Measurements from ENCODE around the gene LPAR3. TPM values are rescaled to one million over a fixed set of nuclear protein-coding genes. Genes with fewer than 3 reads are reported as not detected.

LPAR3 gene
- total and polyA plus RNA-seq, 2 experiments from 2014 or later = 10.4 to 36.9 TPM

GRCh38 chr1:84919461-84919970 is 26.5 kb upstream of the LPAR3 start:
- DNase-seq (ENCODE audit: low spot score) (no peak), ATAC-seq (no peak)
- H3K27me3 Mint-ChIP-seq (ENCODE audit: insufficient read depth, low read depth, poor library complexity) = no peaks in the 10 kb centered on the region
- Histone ChIP-seq H3K79me2 (replicated peaks; ENCODE audit: insufficient read depth) (no peaks in the 10 kb centered on the region), H4K20me1 (replicated peaks; ENCODE audit: insufficient read depth) (no peaks in the 10 kb centered on the region), H3K27ac (ENCODE audit: low read depth) (no peak overlapping the region), H2AFZ (peak overlapping the region; percentile 80; the same call in 1 of the 2 replicates), H3F3A (replicated peaks; ENCODE audit: low read depth) (no peaks in the 10 kb centered on the region), H3K4me3 (no peak overlapping the region), H3K27me3 (ENCODE audit: insufficient read depth) (no peaks in the 10 kb centered on the region), H3K4me1 (ENCODE audit: insufficient read depth) (no peaks in the 10 kb centered on the region; the same call in 1 of the 2 replicates), H3K36me3 (ENCODE audit: insufficient read depth) (no peaks in the 10 kb centered on the region), H3K9me2 (ENCODE audit: insufficient read depth) (no peaks in the 10 kb centered on the region), H3K4me2 (no peak overlapping the region)
- H3K4me1 Mint-ChIP-seq = no peaks in the 10 kb centered on the region; the same call in 2 of the 3 replicates
- no peaks in the 10 kb centered on the region for H3K36me3 Mint-ChIP-seq (ENCODE audit: low read depth)
- H3K9me3 Mint-ChIP-seq = no peaks in the 10 kb centered on the region; the same call in 2 of the 3 replicates
- H3K4me3 Mint-ChIP-seq = no peak overlapping the region
- TF ChIP-seq CTCF (conservative IDR thresholded peaks at IDR 0.05; ENCODE audit: low read depth in 2 of 2) (no peak), ZNF114 (CRISPR knock-in tag; IDR thresholded peaks at IDR 0.05) (no peak), CREB1 (CRISPR knock-in tag; IDR thresholded peaks at IDR 0.05; ENCODE audit: low read depth) (no peak), NANOG (IDR thresholded peaks at IDR 0.05; ENCODE audit: borderline replicate concordance) (no peak), ZNF462 (CRISPR knock-in tag; IDR thresholded peaks at IDR 0.05) (no peak), REST (IDR thresholded peaks at IDR 0.05; ENCODE audit: unreplicated experiment) (no peak), ZNF331 (CRISPR knock-in tag; IDR thresholded peaks at IDR 0.05; ENCODE audit: low read depth) (no peak), EZH2phosphoT487 (IDR thresholded peaks at IDR 0.05; ENCODE audit: unreplicated experiment) (no peak), POLR2AphosphoS5 (IDR thresholded peaks at IDR 0.05; ENCODE audit: low read depth) (no peak), ETS1 (IDR thresholded peaks at IDR 0.05) (no peak), STAT1 (IDR thresholded peaks at IDR 0.05; ENCODE audit: unreplicated experiment) (no peak), EZH2 (IDR thresholded peaks at IDR 0.05; ENCODE audit: low read depth, unreplicated experiment) (no peak), JUNB (IDR thresholded peaks at IDR 0.05; ENCODE audit: unreplicated experiment) (no peak)
- H3K27ac Mint-ChIP-seq = no peak overlapping the region

Data from GM23338 (cell line).